ENCODE data around the gene NFATC1. TPM values are rescaled to one million over a fixed set of nuclear protein-coding genes. Genes with fewer than 3 reads are reported as not detected.

Gene NFATC1
- total RNA-seq, 4 donors from 2014 or later: 5.3 to 19.1 (median 11.8) TPM

- H3K27ac ChIP-seq: no peak overlapping the region
- no peak for DNase-seq
These were observed 125.0 kb downstream of the NFATC1 start for GRCh38 chr18:79520478-79521390.

GRCh38 chr18:79521416-79522205 lies 125.9 kb downstream of the NFATC1 start:
- Histone ChIP-seq H3K9me3 (no peaks in the 10 kb centered on the region), H3K4me1 (peaks cover 0 to 15% (median 3%) of the 10 kb centered on the region in 4 donors), H3K27ac (no peak overlapping the region), H3K4me3 (no peak overlapping the region), H3K36me3 (no peaks in the 10 kb centered on the region), H3K27me3 (no peaks in the 10 kb centered on the region)
- in situ Hi-C loops (cut with MboI; ENCODE audit: low pct_ligation_motif_present in 1 of 4, low pct_unique_long_range_greater_than_20kb in 1 of 4, low sequenced_read_pairs in 3 of 4) (loop anchor here in 1 of 4 donors (25.0 kb wide), 1 partner anchor 134 kb away; the partner anchor contains the start of gene NFATC1), intact Hi-C loops (cut with DNase I; ENCODE audit: low total_unique reads) (no loop called here)
- no peak for DNase-seq
- TF ChIP-seq POLR2AphosphoS5 (IDR thresholded peaks at IDR 0.05) (no peak), CTCF (IDR thresholded peaks at IDR 0.05) (no peak), POLR2A (IDR thresholded peaks at IDR 0.05) (no peak), EP300 (IDR thresholded peaks at IDR 0.05; ENCODE audit: low read depth) (no peak)
- 56% methylated on average over 7 of the region's 9 CpGs; no CpG with 5 or more reads in 1 of the 2 donors for WGBS, 2 donors (ENCODE audit: low coverage in 1 of 2)

More at GRCh38 chr18:79520478-79521390, 125.0 kb downstream of the NFATC1 start:
- peaks cover 0 to 8% (median under 1%) of the 10 kb centered on the region in 4 donors for H3K4me1 ChIP-seq
- no peaks in the 10 kb centered on the region for H3K27me3 ChIP-seq
- intact Hi-C loops (cut with DNase I; ENCODE audit: low total_unique reads): no loop called here
- no peak for TF ChIP-seq POLR2AphosphoS5 (IDR thresholded peaks at IDR 0.05)
- TF ChIP-seq POLR2A (IDR thresholded peaks at IDR 0.05): no peak
- in situ Hi-C loops (cut with MboI; ENCODE audit: low pct_ligation_motif_present in 1 of 4, low pct_unique_long_range_greater_than_20kb in 1 of 4, low sequenced_read_pairs in 3 of 4): loop anchor here in 1 of 4 donors (25.0 kb wide), 1 partner anchor 133 kb away; the partner anchor contains the start of gene NFATC1
- no peaks in the 10 kb centered on the region for H3K36me3 ChIP-seq
- no peak overlapping the region for H3K4me3 ChIP-seq
- H3K9me3 ChIP-seq: no peaks in the 10 kb centered on the region
- WGBS, 2 donors (ENCODE audit: low coverage in 1 of 2): 62% methylated on average over 7 of the region's 9 CpGs; no CpG with 5 or more reads in 1 of the 2 donors

GRCh38 chr18:79522451-79523205 lies 126.9 kb downstream of the NFATC1 start:
- H3K27me3 ChIP-seq: no peaks in the 10 kb centered on the region
- WGBS, 2 donors (ENCODE audit: low coverage in 1 of 2): 80% methylated on average over 16 of the region's 17 CpGs; no CpG with 5 or more reads in 1 of the 2 donors
- in situ Hi-C loops (cut with MboI; ENCODE audit: low pct_ligation_motif_present in 1 of 4, low pct_unique_long_range_greater_than_20kb in 1 of 4, low sequenced_read_pairs in 3 of 4): loop anchor here in 1 of 4 donors (25.0 kb wide), 1 partner anchor 135 kb away; the partner anchor contains the start of gene NFATC1
- peak overlapping the region; percentile 11 to 45 (median 34) for H3K27ac ChIP-seq
- no peak for TF ChIP-seq CTCF (IDR thresholded peaks at IDR 0.05)
- TF ChIP-seq POLR2A (IDR thresholded peaks at IDR 0.05): no peak
- no peak for TF ChIP-seq POLR2AphosphoS5 (IDR thresholded peaks at IDR 0.05)
- TF ChIP-seq EP300 (IDR thresholded peaks at IDR 0.05; ENCODE audit: low read depth): no peak
- intact Hi-C loops (cut with DNase I; ENCODE audit: low total_unique reads): no loop called here
- no peaks in the 10 kb centered on the region for H3K36me3 ChIP-seq
- peaks cover 0 to 15% (median 3%) of the 10 kb centered on the region in 4 donors for H3K4me1 ChIP-seq
- H3K4me3 ChIP-seq: no peak overlapping the region
- no peaks in the 10 kb centered on the region for H3K9me3 ChIP-seq
- DNase-seq: peak; percentile 49

- in situ Hi-C loops (cut with MboI; ENCODE audit: low pct_ligation_motif_present in 1 of 4, low pct_unique_long_range_greater_than_20kb in 1 of 4, low sequenced_read_pairs in 3 of 4): loop anchor here in 1 of 4 donors (25.0 kb wide), 1 partner anchor 136 kb away; the partner anchor contains the start of gene NFATC1
- TF ChIP-seq POLR2A (IDR thresholded peaks at IDR 0.05) (no peak), CTCF (IDR thresholded peaks at IDR 0.05) (no peak), EP300 (IDR thresholded peaks at IDR 0.05; ENCODE audit: low read depth) (no peak), POLR2AphosphoS5 (IDR thresholded peaks at IDR 0.05) (no peak)
- Histone ChIP-seq H3K27ac (peak overlapping the region; percentile 11 to 45 (median 34)), H3K4me3 (no peak overlapping the region), H3K4me1 (peaks cover 0 to 15% (median 3%) of the 10 kb centered on the region in 4 donors), H3K36me3 (no peaks in the 10 kb centered on the region), H3K9me3 (no peaks in the 10 kb centered on the region), H3K27me3 (no peaks in the 10 kb centered on the region)
- 67 to 85% methylated on average over 9 to 11 of the region's 11 CpGs for WGBS, 2 donors (ENCODE audit: low coverage in 1 of 2)
- intact Hi-C loops (cut with DNase I; ENCODE audit: low total_unique reads): no loop called here
- no peak for DNase-seq
These were observed 127.5 kb downstream of the NFATC1 start for GRCh38 chr18:79523206-79523735.

Measured in transverse colon (tissue), 4 donors.